HepG2 (cell line): ENCODE results near the gene DNPH1. TPM values are rescaled to one million over a fixed set of nuclear protein-coding genes. Genes with fewer than 3 reads are reported as not detected.

ENCODE experiments used
- ARNTL ChIP-seq: sonication (generic); formaldehyde crosslinking; IDR thresholded peaks from 2 replicates; pipeline ENCODE4 v1.4.0; 2020; ENCODE audit warnings: mild to moderate bottlenecking, missing genetic modification reagents
- CBFB ChIP-seq: sonication (generic); formaldehyde crosslinking; IDR thresholded peaks from 2 replicates; pipeline ENCODE4 v1.4.0; 2020; ENCODE audit warnings: missing genetic modification reagents
- CENPT ChIP-seq: sonication (generic); formaldehyde crosslinking; IDR thresholded peaks from 2 replicates; pipeline ENCODE4 v1.8.0; 2022; ENCODE audit warnings: low read depth, mild to moderate bottlenecking, moderate library complexity, missing genetic modification reagents
- FOXA1 ChIP-seq, 2 experiments: fragments of 450-650 bp in 1 of 2; sonication (generic) in 1 of 2; formaldehyde crosslinking in 1 of 2; IDR thresholded peaks; 2 replicates each; pipeline versions ENCODE4 v1.4.0 to v1.6.1; 2016 to 2020; ENCODE audit warnings: missing genetic modification reagents in 1 of 2
- HES4 ChIP-seq: sonication (generic); formaldehyde crosslinking; IDR thresholded peaks from 2 replicates; pipeline ENCODE4 v1.9.0; 2021; ENCODE audit warnings: mild to moderate bottlenecking, missing genetic modification reagents, borderline replicate concordance
- HOMEZ ChIP-seq: IDR thresholded peaks from 2 replicates; pipeline ENCODE4 v1.6.1; 2016; ENCODE audit warnings: low read depth
- HOXA5 ChIP-seq: sonication (generic); formaldehyde crosslinking; IDR thresholded peaks from 2 replicates; pipeline ENCODE4 v1.4.0; 2020; ENCODE audit warnings: missing genetic modification reagents
- KLF6 ChIP-seq: IDR thresholded peaks from 2 replicates; pipeline ENCODE4 v1.8.0; 2016; ENCODE audit warnings: missing biosample characterization, missing genetic modification reagents
- NCOA5 ChIP-seq: sonication (generic); formaldehyde crosslinking; IDR thresholded peaks from 2 replicates; pipeline ENCODE4 v1.4.0; 2020; ENCODE audit warnings: missing genetic modification reagents
- PHF5A ChIP-seq: IDR thresholded peaks from one replicate; pipeline ENCODE4 v1.6.1; 2018; ENCODE audit warnings: low read depth, missing genetic modification reagents; ENCODE audit not compliant: unreplicated experiment
- RXRB ChIP-seq: IDR thresholded peaks from 2 replicates; pipeline ENCODE4 v1.6.1; 2016; ENCODE audit warnings: borderline replicate concordance, missing genetic modification reagents, missing compliant biosample characterization
- SATB2 ChIP-seq: sonication (generic); formaldehyde crosslinking; IDR thresholded peaks from 2 replicates; pipeline ENCODE4 v1.5.0; 2020; ENCODE audit warnings: missing genetic modification reagents
- SMAD3 ChIP-seq: sonication (generic); formaldehyde crosslinking; IDR thresholded peaks from 2 replicates; pipeline ENCODE4 v1.4.0; 2020; ENCODE audit warnings: missing genetic modification reagents
- SMARCC2 ChIP-seq: fragments of 450-650 bp; IDR thresholded peaks from 2 replicates; pipeline ENCODE4 v1.6.1; 2017; ENCODE audit warnings: antibody characterized with exemption, mild to moderate bottlenecking
- TBP ChIP-seq: sonication (generic); formaldehyde crosslinking; IDR thresholded peaks from 2 replicates; pipeline ENCODE4 v1.5.0; 2020; ENCODE audit warnings: missing genetic modification reagents
- TBX2 ChIP-seq: sonication (generic); formaldehyde crosslinking; IDR thresholded peaks from 2 replicates; pipeline ENCODE4 v1.5.0; 2020; ENCODE audit warnings: missing genetic modification reagents, mild to moderate bottlenecking, borderline replicate concordance
- XRCC5 ChIP-seq: fragments of 200-400 bp; formaldehyde crosslinking; optimal IDR thresholded peaks from 2 replicates; pipeline ENCODE3; 2017; ENCODE audit warnings: mild to moderate bottlenecking, low read length
- ZBTB25 ChIP-seq: IDR thresholded peaks from 2 replicates; pipeline ENCODE4 v1.6.1; 2018; ENCODE audit warnings: missing genetic modification reagents
- ZNF335 ChIP-seq: sonication (generic); formaldehyde crosslinking; IDR thresholded peaks from 2 replicates; pipeline ENCODE4 v1.4.0; 2020; ENCODE audit warnings: missing genetic modification reagents
- ZNF552 ChIP-seq: sonication (generic); formaldehyde crosslinking; IDR thresholded peaks from 2 replicates; pipeline ENCODE4 v1.9.0; 2022; ENCODE audit warnings: missing genetic modification reagents, mild to moderate bottlenecking, borderline replicate concordance
- ZNF616 ChIP-seq: sonication (generic); formaldehyde crosslinking; IDR thresholded peaks from 2 replicates; pipeline ENCODE4 v1.5.0; 2020; ENCODE audit warnings: low read depth, mild to moderate bottlenecking, missing genetic modification reagents
- ZNF670 ChIP-seq: sonication (generic); formaldehyde crosslinking; IDR thresholded peaks from 2 replicates; pipeline ENCODE4 v1.8.0; 2022; ENCODE audit warnings: mild to moderate bottlenecking, missing genetic modification reagents, borderline replicate concordance
- ZNF724P ChIP-seq: sonication (generic); formaldehyde crosslinking; IDR thresholded peaks from 2 replicates; pipeline ENCODE4 v1.8.0; 2022; ENCODE audit warnings: missing genetic modification reagents, borderline replicate concordance
- polyA plus RNA-seq, 8 experiments: library from polyadenylated mRNA; depleted of rRNA in 3 of 8; stranded (reverse) in 7 of 8; unstranded in 1 of 8; fragments of >200 nt; fragmentation: Illumina TruSeq in 4 of 8; extraction: Trizol in 4 of 8; gene quantifications; 2 replicates each; pipeline versions ENCODE4 v1.2.1 to v1.2.3, GENCODE V29; 2011 to 2016; ENCODE audit warnings: low read depth in 4 of 8, missing spikeins in 1 of 8, mixed read lengths in 1 of 8; ENCODE audit not compliant: insufficient read depth in 1 of 8
- total RNA-seq, 5 experiments: library from RNA; depleted of rRNA; stranded (reverse); fragments of >200 nt; fragmentation: Illumina TruSeq; extraction: Trizol; gene quantifications; 2 replicates each; pipeline ENCODE4 v1.2.3, GENCODE V29; 2016; ENCODE audit warnings: low read depth in 1 of 5
- TF ChIP-seq, protein P1 (sequence below): sonication (generic); formaldehyde crosslinking; IDR thresholded peaks from 2 replicates; pipeline ENCODE4 v1.8.0; 2022; ENCODE audit warnings: missing genetic modification reagents, mild to moderate bottlenecking, borderline replicate concordance
- TF ChIP-seq, protein P2 (sequence below): sonication (generic); formaldehyde crosslinking; IDR thresholded peaks from 2 replicates; pipeline ENCODE4 v1.8.0; 2022; ENCODE audit warnings: mild to moderate bottlenecking, missing genetic modification reagents, moderate library complexity

The DNPH1 gene
- total and polyA plus RNA-seq, 2 of the 13 experiments (the other 11 are each of a cell fraction or from before 2014, with no cell fraction given): 56.5 to 75.1 TPM

GRCh38 chr6:43274916-43275597, 45.8 kb upstream of the DNPH1 start (continued):
- TF ChIP-seq HOMEZ (CRISPR knock-in tag) (no peak), SMARCC2 (no peak), PHF5A (CRISPR knock-in tag) (peak; percentile 36), SATB2 (CRISPR knock-in tag) (no peak), HES4 (peak; percentile 83; the same call in 1 of the 2 replicates), ZNF724P (CRISPR knock-in tag) (peak; percentile 62; the same call in 1 of the 2 replicates), XRCC5 (peak; percentile 38), NCOA5 (CRISPR knock-in tag) (no peak), KLF6 (peak; percentile 74; the same call in 1 of the 2 replicates), ZNF335 (CRISPR knock-in tag) (0 out of 2 replicates have a peak, but pooled peaks have one; percentile 35), CENPT (CRISPR knock-in tag) (no peak), CBFB (CRISPR knock-in tag) (no peak), ZNF670 (CRISPR knock-in tag) (peak; percentile 51; the same call in 1 of the 2 replicates), TBX2 (CRISPR knock-in tag) (peak; percentile 78), SMAD3 (CRISPR knock-in tag) (0 out of 2 replicates have a peak, but pooled peaks have one; percentile 48), TBP (CRISPR knock-in tag) (no peak), ZNF552 (peak; percentile 43; the same call in 1 of the 2 replicates), ZBTB25 (CRISPR knock-in tag) (peak; percentile 39; the same call in 1 of the 2 replicates), RXRB (peak; percentile 61), ARNTL (CRISPR knock-in tag) (peak; percentile 61), HOXA5 (CRISPR knock-in tag) (0 out of 2 replicates have a peak, but pooled peaks have one; percentile 17), ZNF616 (CRISPR knock-in tag) (0 out of 2 replicates have a peak, but pooled peaks have one; percentile 79), FOXA1 (IDR thresholded peaks at IDR 0.05) (no peak), FOXA1 (CRISPR knock-in tag; IDR thresholded peaks at IDR 0.05) (0 out of 2 replicates have a peak, but pooled peaks have one; percentile 8)
- TF ChIP-seq, protein P1, sequence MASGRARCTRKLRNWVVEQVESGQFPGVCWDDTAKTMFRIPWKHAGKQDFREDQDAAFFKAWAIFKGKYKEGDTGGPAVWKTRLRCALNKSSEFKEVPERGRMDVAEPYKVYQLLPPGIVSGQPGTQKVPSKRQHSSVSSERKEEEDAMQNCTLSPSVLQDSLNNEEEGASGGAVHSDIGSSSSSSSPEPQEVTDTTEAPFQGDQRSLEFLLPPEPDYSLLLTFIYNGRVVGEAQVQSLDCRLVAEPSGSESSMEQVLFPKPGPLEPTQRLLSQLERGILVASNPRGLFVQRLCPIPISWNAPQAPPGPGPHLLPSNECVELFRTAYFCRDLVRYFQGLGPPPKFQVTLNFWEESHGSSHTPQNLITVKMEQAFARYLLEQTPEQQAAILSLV (CRISPR knock-in tag): peak; percentile 91; the same call in 1 of the 2 replicates
- TF ChIP-seq, protein P2, sequence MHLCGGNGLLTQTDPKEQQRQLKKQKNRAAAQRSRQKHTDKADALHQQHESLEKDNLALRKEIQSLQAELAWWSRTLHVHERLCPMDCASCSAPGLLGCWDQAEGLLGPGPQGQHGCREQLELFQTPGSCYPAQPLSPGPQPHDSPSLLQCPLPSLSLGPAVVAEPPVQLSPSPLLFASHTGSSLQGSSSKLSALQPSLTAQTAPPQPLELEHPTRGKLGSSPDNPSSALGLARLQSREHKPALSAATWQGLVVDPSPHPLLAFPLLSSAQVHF: peak; percentile 89; the same call in 1 of the 2 replicates
